Keratinocyte (primary cell): Measurements from ENCODE around the gene PPFIA1.

Source experiments
- EZH2 ChIP-seq: IDR thresholded peaks from one replicate; pipeline ENCODE4 v1.6.1; 2012; ENCODE audit warnings: inconsistent platforms, mild to moderate bottlenecking, low read length, moderate library complexity
- TF ChIP-seq, protein P1 (sequence below), 3 experiments: IDR thresholded peaks in 1 of 3; conservative IDR thresholded peaks in 1 of 3; optimal IDR thresholded peaks in 1 of 3; 2 replicates in 2 of 3; 3 replicates in 1 of 3; pipeline versions ENCODE3 to v1.5.1; 2011; ENCODE audit warnings: low read length in 3 of 3, mild to moderate bottlenecking in 3 of 3, moderate library complexity in 2 of 3, control low read depth in 1 of 3, inconsistent platforms in 1 of 3; ENCODE audit not compliant: insufficient read depth in 2 of 3; ENCODE audit errors: extremely low read depth in 1 of 3

DNA sequence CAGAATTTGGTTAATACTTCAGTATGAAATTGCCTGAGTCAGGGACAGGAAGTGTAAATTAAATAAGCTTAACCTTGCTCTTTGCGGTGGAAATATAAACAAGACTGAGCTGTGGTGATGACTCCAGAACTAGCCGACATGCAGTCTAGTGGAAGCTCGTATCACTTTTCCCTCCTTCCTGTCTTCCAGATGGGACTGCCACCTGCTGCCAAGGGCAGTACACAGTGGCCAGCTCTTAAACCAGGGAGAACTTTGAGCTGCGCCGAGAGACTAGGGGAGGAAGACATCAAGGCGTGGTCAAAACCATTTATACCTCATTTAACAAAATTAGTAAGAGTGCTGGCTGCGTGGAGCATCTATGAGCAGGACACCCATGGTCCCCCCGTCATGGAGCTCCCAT lies 96.6 kb downstream of the PPFIA1 start:
- TF ChIP-seq, protein P1, sequence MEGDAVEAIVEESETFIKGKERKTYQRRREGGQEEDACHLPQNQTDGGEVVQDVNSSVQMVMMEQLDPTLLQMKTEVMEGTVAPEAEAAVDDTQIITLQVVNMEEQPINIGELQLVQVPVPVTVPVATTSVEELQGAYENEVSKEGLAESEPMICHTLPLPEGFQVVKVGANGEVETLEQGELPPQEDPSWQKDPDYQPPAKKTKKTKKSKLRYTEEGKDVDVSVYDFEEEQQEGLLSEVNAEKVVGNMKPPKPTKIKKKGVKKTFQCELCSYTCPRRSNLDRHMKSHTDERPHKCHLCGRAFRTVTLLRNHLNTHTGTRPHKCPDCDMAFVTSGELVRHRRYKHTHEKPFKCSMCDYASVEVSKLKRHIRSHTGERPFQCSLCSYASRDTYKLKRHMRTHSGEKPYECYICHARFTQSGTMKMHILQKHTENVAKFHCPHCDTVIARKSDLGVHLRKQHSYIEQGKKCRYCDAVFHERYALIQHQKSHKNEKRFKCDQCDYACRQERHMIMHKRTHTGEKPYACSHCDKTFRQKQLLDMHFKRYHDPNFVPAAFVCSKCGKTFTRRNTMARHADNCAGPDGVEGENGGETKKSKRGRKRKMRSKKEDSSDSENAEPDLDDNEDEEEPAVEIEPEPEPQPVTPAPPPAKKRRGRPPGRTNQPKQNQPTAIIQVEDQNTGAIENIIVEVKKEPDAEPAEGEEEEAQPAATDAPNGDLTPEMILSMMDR (optimal IDR thresholded peaks at IDR 0.05 in 1 of 3, IDR thresholded peaks at IDR 0.05 in 1 of 3, conservative IDR thresholded peaks at IDR 0.05 in 1 of 3; ENCODE audit: extremely low read depth in 1 of 3, insufficient read depth in 2 of 3, low read length in 3 of 3): no peak
- TF ChIP-seq EZH2: no peak
